Measurements from ENCODE around the gene SYNPO2.

DNA sequence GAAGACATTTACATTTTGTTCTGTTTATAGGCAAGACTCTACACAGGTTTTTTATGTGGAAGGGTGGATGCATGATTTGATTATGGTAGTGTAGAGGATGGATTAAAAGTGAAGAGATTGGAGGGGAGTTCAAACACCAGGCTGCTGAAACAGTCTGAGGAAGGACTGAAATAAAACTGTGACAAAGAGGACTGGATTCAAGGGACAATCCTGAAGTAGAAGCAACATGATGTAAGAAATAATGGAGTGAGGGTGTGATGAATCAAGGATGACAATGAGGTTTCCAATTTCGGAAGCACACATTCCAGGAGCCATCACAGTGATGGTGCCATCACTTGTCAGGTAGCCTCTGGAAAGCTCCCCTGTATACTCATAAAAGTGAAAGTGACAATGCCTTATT, 103.5 kb downstream of the SYNPO2 start:
- TF ChIP-seq POLR2A (IDR thresholded peaks at IDR 0.05) (no peak), POLR2AphosphoS5 (IDR thresholded peaks at IDR 0.05) (no peak)
- TF ChIP-seq, protein P1, sequence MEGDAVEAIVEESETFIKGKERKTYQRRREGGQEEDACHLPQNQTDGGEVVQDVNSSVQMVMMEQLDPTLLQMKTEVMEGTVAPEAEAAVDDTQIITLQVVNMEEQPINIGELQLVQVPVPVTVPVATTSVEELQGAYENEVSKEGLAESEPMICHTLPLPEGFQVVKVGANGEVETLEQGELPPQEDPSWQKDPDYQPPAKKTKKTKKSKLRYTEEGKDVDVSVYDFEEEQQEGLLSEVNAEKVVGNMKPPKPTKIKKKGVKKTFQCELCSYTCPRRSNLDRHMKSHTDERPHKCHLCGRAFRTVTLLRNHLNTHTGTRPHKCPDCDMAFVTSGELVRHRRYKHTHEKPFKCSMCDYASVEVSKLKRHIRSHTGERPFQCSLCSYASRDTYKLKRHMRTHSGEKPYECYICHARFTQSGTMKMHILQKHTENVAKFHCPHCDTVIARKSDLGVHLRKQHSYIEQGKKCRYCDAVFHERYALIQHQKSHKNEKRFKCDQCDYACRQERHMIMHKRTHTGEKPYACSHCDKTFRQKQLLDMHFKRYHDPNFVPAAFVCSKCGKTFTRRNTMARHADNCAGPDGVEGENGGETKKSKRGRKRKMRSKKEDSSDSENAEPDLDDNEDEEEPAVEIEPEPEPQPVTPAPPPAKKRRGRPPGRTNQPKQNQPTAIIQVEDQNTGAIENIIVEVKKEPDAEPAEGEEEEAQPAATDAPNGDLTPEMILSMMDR (IDR thresholded peaks at IDR 0.05 in 8 of 11, conservative IDR thresholded peaks at IDR 0.05 in 3 of 11): no peak
